GM23338 (cell line): ENCODE data around the gene HLA-DOB. TPM values are rescaled to one million over a fixed set of nuclear protein-coding genes. Genes with fewer than 3 reads are reported as not detected.
A peak's percentile ranks its signal among the peaks of the same experiment; 100 is the strongest.

Experiments
- ATAC-seq: fragments of 200-7000 bp; cut with Tn5 transposase; 3 replicates; pipeline ENCODE4 v1.9.1; 2020
- DNase-seq: peaks from one replicate; pipeline ENCODE4 v3.0.0-alpha.2; 2015; ENCODE audit warnings: low spot score
- H2AFZ ChIP-seq: fragments of 200-600 bp; sonication (generic); 2 replicates; pipeline ENCODE4 v1.8.0; 2016; ENCODE audit warnings: antibody characterized with exemption, mild to moderate bottlenecking, moderate library complexity
- H3F3A ChIP-seq: fragments of 200-600 bp; sonication (generic); replicated peaks from 2 replicates; pipeline ENCODE4 v1.8.0; 2017; ENCODE audit warnings: antibody characterized with exemption, mixed run types, low read depth
- H3K27ac ChIP-seq: fragments of 200-600 bp; sonication (generic); 2 replicates; pipeline ENCODE4 v1.6.1; 2016; ENCODE audit warnings: low read depth
- H3K27me3 ChIP-seq: fragments of 200-600 bp; sonication (generic); 2 replicates; pipeline ENCODE4 v1.8.0; 2016; ENCODE audit warnings: mild to moderate bottlenecking, mixed run types, moderate library complexity; ENCODE audit not compliant: insufficient read depth
- H3K36me3 ChIP-seq: fragments of 200-600 bp; sonication (generic); 2 replicates; pipeline ENCODE4 v1.8.0; 2016; ENCODE audit warnings: mild to moderate bottlenecking; ENCODE audit not compliant: insufficient read depth
- H3K4me1 ChIP-seq: fragments of 200-600 bp; sonication (generic); 2 replicates; pipeline ENCODE4 v1.8.0; 2016; ENCODE audit warnings: mild to moderate bottlenecking, moderate library complexity; ENCODE audit not compliant: insufficient read depth
- H3K4me2 ChIP-seq: fragments of 200-600 bp; sonication (generic); 2 replicates; pipeline ENCODE4 v1.7.1; 2017; ENCODE audit warnings: mixed run types
- H3K4me3 ChIP-seq: fragments of 200-600 bp; sonication (generic); 2 replicates; pipeline ENCODE4 v1.6.1; 2016; ENCODE audit warnings: mixed run types
- H3K79me2 ChIP-seq: fragments of 200-600 bp; sonication (generic); replicated peaks from 2 replicates; pipeline ENCODE4 v1.8.0; 2017; ENCODE audit warnings: mild to moderate bottlenecking; ENCODE audit not compliant: insufficient read depth
- H3K9me2 ChIP-seq: fragments of 200-600 bp; sonication (generic); 2 replicates; pipeline ENCODE4 v1.8.0; 2017; ENCODE audit not compliant: insufficient read depth
- H4K20me1 ChIP-seq: fragments of 200-600 bp; sonication (generic); replicated peaks from 2 replicates; pipeline ENCODE4 v1.8.0; 2017; ENCODE audit warnings: mild to moderate bottlenecking; ENCODE audit not compliant: insufficient read depth
- H3K27ac Mint-ChIP-seq: 2 replicates; pipeline ENCODE4 v1.8.0; 2020; ENCODE audit warnings: inconsistent platforms, mild to moderate bottlenecking, moderate library complexity, mixed read lengths
- H3K27me3 Mint-ChIP-seq: 3 replicates; pipeline ENCODE4 v1.8.0; 2022; ENCODE audit warnings: low read depth, mild to moderate bottlenecking, moderate library complexity, mixed read lengths, inconsistent platforms; ENCODE audit not compliant: insufficient read depth, poor library complexity
- H3K36me3 Mint-ChIP-seq: 3 replicates; pipeline ENCODE4 v1.8.0; 2021; ENCODE audit warnings: low read depth, mild to moderate bottlenecking, inconsistent platforms, moderate library complexity, mixed read lengths
- H3K4me1 Mint-ChIP-seq: 3 replicates; pipeline ENCODE4 v1.8.0; 2020; ENCODE audit warnings: mild to moderate bottlenecking, inconsistent platforms, mixed read lengths
- H3K4me3 Mint-ChIP-seq: 3 replicates; pipeline ENCODE4 v1.8.0; 2021; ENCODE audit warnings: moderate library complexity, mild to moderate bottlenecking, inconsistent platforms, mixed read lengths
- H3K9me3 Mint-ChIP-seq: 3 replicates; pipeline ENCODE4 v1.8.0; 2020; ENCODE audit warnings: moderate library complexity, mild to moderate bottlenecking, inconsistent platforms, mixed read lengths
- CREB1 ChIP-seq: fragments of 250-450 bp; sonication (Bioruptor Pico); IDR thresholded peaks from 2 replicates; pipeline ENCODE4 v1.5.0; 2020; ENCODE audit warnings: low read depth, mild to moderate bottlenecking, moderate library complexity
- ETS1 ChIP-seq: IDR thresholded peaks from 2 replicates; pipeline ENCODE4 v1.6.1; 2016; ENCODE audit warnings: antibody characterized with exemption
- EZH2 ChIP-seq: fragments of 200-600 bp; sonication (generic); IDR thresholded peaks from one replicate; pipeline ENCODE4 v1.8.0; 2017; ENCODE audit warnings: antibody characterized with exemption, mild to moderate bottlenecking, low read depth; ENCODE audit not compliant: unreplicated experiment
- POLR2AphosphoS5 ChIP-seq: IDR thresholded peaks from 2 replicates; pipeline ENCODE4 v1.6.1; 2016; ENCODE audit warnings: antibody characterized with exemption, low read depth
- REST ChIP-seq: IDR thresholded peaks from one replicate; pipeline ENCODE4 v1.6.1; 2018; ENCODE audit warnings: antibody characterized with exemption; ENCODE audit not compliant: unreplicated experiment
- polyA plus RNA-seq: library from polyadenylated mRNA; unstranded; fragments of >200 nt; fragmentation: Nextera tagmentation; extraction: Ambion mirVana; gene quantifications from 2 replicates; pipeline ENCODE4 v1.2.1, GENCODE V29; 2016
- total RNA-seq: library from RNA; depleted of rRNA; stranded (reverse); fragments of >200 nt; shearing (Covaris generic); gene quantifications from 2 replicates; pipeline ENCODE4 v1.2.3, GENCODE V29; 2014
- TF ChIP-seq, protein P1 (sequence below), 2 experiments: fragments of 200-600 bp in 1 of 2; sonication (generic) in 1 of 2; conservative IDR thresholded peaks; 2 replicates each; pipeline versions ENCODE4 v1.5.1 to v1.6.1; 2016 to 2017; ENCODE audit warnings: antibody characterized with exemption in 2 of 2, low read depth in 2 of 2, mild to moderate bottlenecking in 2 of 2, moderate library complexity in 1 of 2

The HLA-DOB gene
- total and polyA plus RNA-seq, 2 experiments from 2014 or later, result not detected

DNA sequence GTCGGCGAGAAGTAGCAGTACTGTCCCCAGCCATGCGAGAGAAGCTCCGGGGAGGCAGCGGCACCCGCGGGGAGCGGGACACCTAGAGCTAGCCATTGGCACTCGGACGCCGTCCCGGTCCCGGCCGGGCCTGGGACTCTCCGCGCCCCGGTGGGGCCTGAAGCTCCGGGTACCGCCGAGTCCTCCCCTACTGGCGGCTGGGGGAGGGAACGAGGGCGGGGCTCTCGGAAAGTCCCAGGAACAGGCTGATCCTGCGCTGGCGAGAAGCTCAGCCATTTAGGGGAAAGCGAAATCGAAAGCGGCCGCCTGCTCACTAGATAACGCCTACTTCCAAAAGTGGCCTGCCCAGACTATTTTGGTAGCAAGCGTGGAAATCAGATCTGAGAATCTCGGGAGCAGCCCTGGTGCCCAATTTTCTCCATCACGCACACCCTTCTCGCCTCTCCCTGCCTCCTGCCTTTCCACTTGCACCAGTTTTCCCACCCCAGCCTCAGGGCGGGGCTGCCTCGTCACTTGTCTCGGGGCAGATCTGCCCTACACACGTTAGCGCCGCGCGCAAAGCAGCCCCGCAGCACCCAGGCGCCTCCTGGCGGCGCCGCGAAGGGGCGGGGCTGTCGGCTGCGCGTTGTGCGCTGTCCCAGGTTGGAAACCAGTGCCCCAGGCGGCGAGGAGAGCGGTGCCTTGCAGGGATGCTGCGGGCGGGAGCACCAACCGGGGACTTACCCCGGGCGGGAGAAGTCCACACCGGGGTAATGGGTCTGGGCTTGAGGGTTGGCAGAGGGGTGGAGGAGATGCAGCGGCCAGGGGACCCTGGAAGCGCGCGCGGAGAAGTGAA is 37.0 kb upstream of the HLA-DOB start, which contains the start of the genes PSMB9 and TAP1:
Gene PSMB9, plus strand, starts transcription at position 652 of the 835 bp plus-strand sequence. Its CDS starts 38 bp downstream, at position 690.
Gene TAP1, minus strand, starts transcription at position 164 of the 835 bp plus-strand sequence. Its CDS starts 68 bp downstream, at position 96.
- peaks cover 12% of the 10 kb centered on the region; the same call in 1 of the 2 replicates for H3K4me1 ChIP-seq
- 0 out of 2 replicates have a peak, but pooled peaks cover 5% of the 10 kb centered on the region for H3F3A ChIP-seq
- H3K4me2 ChIP-seq, result peak within 1 kb of the TSS; percentile 98
- no peaks in the 10 kb centered on the region; the same call in 1 of the 2 replicates for H3K36me3 ChIP-seq
- H3K9me2 ChIP-seq, result no peaks in the 10 kb centered on the region
- peaks cover 8% of the 10 kb centered on the region; the same call in 1 of the 3 replicates for H3K36me3 Mint-ChIP-seq
- peak; percentile 92 for TF ChIP-seq CREB1 (CRISPR knock-in tag)
- peak; percentile 59 for TF ChIP-seq REST
- TF ChIP-seq POLR2AphosphoS5, result peak; percentile 82
- TF ChIP-seq, protein P1, sequence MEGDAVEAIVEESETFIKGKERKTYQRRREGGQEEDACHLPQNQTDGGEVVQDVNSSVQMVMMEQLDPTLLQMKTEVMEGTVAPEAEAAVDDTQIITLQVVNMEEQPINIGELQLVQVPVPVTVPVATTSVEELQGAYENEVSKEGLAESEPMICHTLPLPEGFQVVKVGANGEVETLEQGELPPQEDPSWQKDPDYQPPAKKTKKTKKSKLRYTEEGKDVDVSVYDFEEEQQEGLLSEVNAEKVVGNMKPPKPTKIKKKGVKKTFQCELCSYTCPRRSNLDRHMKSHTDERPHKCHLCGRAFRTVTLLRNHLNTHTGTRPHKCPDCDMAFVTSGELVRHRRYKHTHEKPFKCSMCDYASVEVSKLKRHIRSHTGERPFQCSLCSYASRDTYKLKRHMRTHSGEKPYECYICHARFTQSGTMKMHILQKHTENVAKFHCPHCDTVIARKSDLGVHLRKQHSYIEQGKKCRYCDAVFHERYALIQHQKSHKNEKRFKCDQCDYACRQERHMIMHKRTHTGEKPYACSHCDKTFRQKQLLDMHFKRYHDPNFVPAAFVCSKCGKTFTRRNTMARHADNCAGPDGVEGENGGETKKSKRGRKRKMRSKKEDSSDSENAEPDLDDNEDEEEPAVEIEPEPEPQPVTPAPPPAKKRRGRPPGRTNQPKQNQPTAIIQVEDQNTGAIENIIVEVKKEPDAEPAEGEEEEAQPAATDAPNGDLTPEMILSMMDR (conservative IDR thresholded peaks at IDR 0.05; ENCODE audit: low read depth in 2 of 2), result peak; percentile 59 to 80
- no peak for TF ChIP-seq ETS1
- no peak for TF ChIP-seq EZH2
- peak within 1 kb of the TSS; percentile 94 for H3K4me3 ChIP-seq
- H3K27ac ChIP-seq, result no peak within 1 kb of the TSS
- ATAC-seq (peak; percentile 89), DNase-seq (peak; percentile 95)
- no peaks in the 10 kb centered on the region for H3K79me2 ChIP-seq
- peak within 1 kb of the TSS; percentile 92 for H3K4me3 Mint-ChIP-seq
- peak within 1 kb of the TSS; percentile 92 for H3K27ac Mint-ChIP-seq
- no peaks in the 10 kb centered on the region; the same call in 2 of the 3 replicates for H3K9me3 Mint-ChIP-seq
- peaks cover 20% of the 10 kb centered on the region for H3K4me1 Mint-ChIP-seq
- H2AFZ ChIP-seq, result peak within 1 kb of the TSS; percentile 96
- H3K27me3 ChIP-seq, result peaks cover 47% of the 10 kb centered on the region
- H4K20me1 ChIP-seq, result no peaks in the 10 kb centered on the region
- H3K27me3 Mint-ChIP-seq, result peaks cover 42% of the 10 kb centered on the region
